Measurements from ENCODE around the gene SETD1B.

Gene SETD1B

DNA sequence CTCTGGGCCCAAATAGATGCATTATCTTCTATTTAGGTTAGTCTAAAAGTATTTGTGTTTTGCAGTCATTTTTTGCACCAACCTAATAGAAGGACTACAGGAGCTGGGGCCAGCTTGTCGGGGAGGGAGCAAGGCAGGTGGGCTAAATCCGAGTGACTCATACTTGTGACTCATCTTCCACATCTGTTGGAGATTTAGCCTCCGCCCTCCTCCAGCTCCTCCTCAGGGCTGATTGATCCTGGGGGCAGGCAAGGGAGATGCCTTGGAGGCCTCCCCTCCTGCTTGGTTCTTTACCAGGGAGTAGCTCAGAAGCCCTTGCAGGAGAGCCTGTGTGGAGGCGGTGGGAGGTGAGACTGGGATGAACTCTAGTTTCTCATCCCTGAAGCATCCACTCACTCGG lies 38.2 kb upstream of the SETD1B start:
- WGBS (ENCODE audit: extremely low coverage, insufficient coverage, low lambda C conversion rate): no CpG with 5 or more reads among the region's 5 CpGs
- no peak overlapping the region for H3K27ac ChIP-seq (ENCODE audit: low read depth, low read length)
- no peak overlapping the region for H2BK5ac ChIP-seq (ENCODE audit: low read length)
- no peaks in the 10 kb centered on the region for H3K79me2 ChIP-seq (ENCODE audit: control insufficient read depth, insufficient read depth, low read length)
- H3K9ac ChIP-seq (ENCODE audit: low read length): no peak overlapping the region
- no peaks in the 10 kb centered on the region for H3K36me3 ChIP-seq (ENCODE audit: control insufficient read depth, insufficient read depth, low read length)
- no peak overlapping the region for H3K4me3 ChIP-seq (ENCODE audit: low read length)
- no peak overlapping the region for H2AK5ac ChIP-seq (ENCODE audit: low read length)
- peak; percentile 85 for DNase-seq
- H3K18ac ChIP-seq (ENCODE audit: low read length): no peak overlapping the region
- H3K23ac ChIP-seq (ENCODE audit: low read length): no peak overlapping the region
- no peak overlapping the region for H3K56ac ChIP-seq (ENCODE audit: low read length)
- no peaks in the 10 kb centered on the region for H3K79me1 ChIP-seq (ENCODE audit: low read length)
- no peak overlapping the region for H3K4me2 ChIP-seq (ENCODE audit: low read length)
- no peaks in the 10 kb centered on the region for H3K4me1 ChIP-seq (ENCODE audit: control insufficient read depth, low read depth, low read length)
- no peak overlapping the region for H2BK120ac ChIP-seq (ENCODE audit: low read depth, low read length)
- no peaks in the 10 kb centered on the region for H3K27me3 ChIP-seq (ENCODE audit: insufficient read depth, low read length, poor library complexity)
- no peak overlapping the region for H4K5ac ChIP-seq (ENCODE audit: low read length)
- H2BK15ac ChIP-seq (replicated peaks; ENCODE audit: low read depth): no peak overlapping the region
- H4K8ac ChIP-seq (ENCODE audit: low read depth, low read length): no peak overlapping the region
- H3K4ac ChIP-seq (ENCODE audit: low read depth, low read length): no peak overlapping the region

DNA sequence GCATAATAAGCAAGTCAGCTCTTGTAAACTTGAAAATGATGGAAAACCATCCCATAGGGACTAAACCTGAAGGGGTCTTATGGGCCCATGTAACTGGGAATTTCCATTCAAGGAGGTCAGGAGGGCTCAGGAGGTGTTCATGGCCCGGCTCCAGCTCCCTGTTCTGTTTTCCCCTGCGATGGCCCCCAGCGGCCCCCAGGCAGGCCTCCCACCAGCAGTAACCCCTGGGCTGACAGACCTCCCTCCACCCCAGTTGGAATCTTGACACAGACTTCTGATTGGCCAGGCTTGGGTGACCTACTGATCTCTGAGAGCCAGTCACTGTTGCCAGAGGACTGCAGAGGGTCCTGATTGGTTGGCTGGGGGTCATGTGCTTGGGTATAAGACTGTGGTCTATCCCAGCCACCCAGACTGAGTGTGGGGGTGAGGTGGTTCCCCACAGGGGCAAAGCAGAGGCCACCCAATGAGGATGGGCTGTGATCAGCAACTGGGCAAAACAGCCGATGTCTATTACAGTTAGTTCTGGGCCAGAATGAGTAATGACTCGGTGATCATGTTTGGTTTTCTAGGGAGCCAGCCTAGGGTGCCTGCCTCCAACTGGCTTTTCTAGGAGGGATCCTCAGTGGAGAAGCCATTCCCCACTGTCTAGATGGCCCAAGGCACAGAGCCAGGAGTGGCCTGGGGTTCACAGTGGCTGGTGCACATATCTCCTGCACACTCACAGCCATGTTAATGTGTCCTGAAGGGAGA lies 37.3 kb upstream of the SETD1B start:
- H3K27ac ChIP-seq (ENCODE audit: low read depth, low read length): no peak overlapping the region
- no peak overlapping the region for H2BK5ac ChIP-seq (ENCODE audit: low read length)
- H3K27me3 ChIP-seq (ENCODE audit: insufficient read depth, low read length, poor library complexity): no peaks in the 10 kb centered on the region
- H2AK5ac ChIP-seq (ENCODE audit: low read length): no peak overlapping the region
- WGBS (ENCODE audit: extremely low coverage, insufficient coverage, low lambda C conversion rate): no CpG with 5 or more reads among the region's 5 CpGs
- H3K56ac ChIP-seq (ENCODE audit: low read length): no peak overlapping the region
- H3K4ac ChIP-seq (ENCODE audit: low read depth, low read length): no peak overlapping the region
- no peaks in the 10 kb centered on the region for H3K79me2 ChIP-seq (ENCODE audit: control insufficient read depth, insufficient read depth, low read length)
- no peaks in the 10 kb centered on the region for H3K79me1 ChIP-seq (ENCODE audit: low read length)
- H3K4me3 ChIP-seq (ENCODE audit: low read length): no peak overlapping the region
- no peak for DNase-seq
- no peak overlapping the region for H4K5ac ChIP-seq (ENCODE audit: low read length)
- no peak overlapping the region for H3K18ac ChIP-seq (ENCODE audit: low read length)
- no peak overlapping the region for H3K23ac ChIP-seq (ENCODE audit: low read length)
- H2BK120ac ChIP-seq (ENCODE audit: low read depth, low read length): no peak overlapping the region
- H3K4me1 ChIP-seq (ENCODE audit: control insufficient read depth, low read depth, low read length): no peaks in the 10 kb centered on the region
- no peak overlapping the region for H3K4me2 ChIP-seq (ENCODE audit: low read length)
- H2BK15ac ChIP-seq (replicated peaks; ENCODE audit: low read depth): no peak overlapping the region
- no peak overlapping the region for H3K9ac ChIP-seq (ENCODE audit: low read length)
- no peak overlapping the region for H4K8ac ChIP-seq (ENCODE audit: low read depth, low read length)
- H3K36me3 ChIP-seq (ENCODE audit: control insufficient read depth, insufficient read depth, low read length): no peaks in the 10 kb centered on the region

DNA sequence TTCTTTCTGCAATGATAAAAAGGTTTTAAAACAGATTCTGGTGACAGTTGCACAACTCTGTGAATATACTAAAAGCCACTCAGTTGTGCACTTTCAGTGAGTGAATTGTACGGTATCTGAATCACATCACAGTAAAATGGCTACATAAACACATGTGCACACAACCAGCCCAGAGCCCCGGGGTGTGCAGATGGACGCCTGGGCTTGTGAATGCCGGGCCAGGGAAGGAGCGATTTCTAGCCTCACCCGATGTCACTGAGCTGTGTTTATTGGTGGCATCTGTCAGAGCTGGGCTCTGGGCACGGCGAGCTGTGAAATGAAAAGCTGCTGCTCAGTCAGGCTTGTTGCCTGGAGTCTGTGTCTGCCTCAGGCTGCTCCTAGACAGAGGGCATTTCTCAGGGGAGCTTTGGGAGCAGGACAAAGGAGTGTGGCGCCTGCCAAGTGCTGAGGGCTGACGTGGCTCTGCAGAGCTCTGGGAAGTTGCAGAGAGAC lies 36.2 kb upstream of the SETD1B start:
- Histone ChIP-seq H3K79me2 (ENCODE audit: control insufficient read depth, insufficient read depth, low read length) (no peaks in the 10 kb centered on the region), H3K4me3 (ENCODE audit: low read length) (no peak overlapping the region), H3K27me3 (ENCODE audit: insufficient read depth, low read length, poor library complexity) (no peaks in the 10 kb centered on the region), H3K36me3 (ENCODE audit: control insufficient read depth, insufficient read depth, low read length) (no peaks in the 10 kb centered on the region), H3K79me1 (ENCODE audit: low read length) (no peaks in the 10 kb centered on the region), H2BK5ac (ENCODE audit: low read length) (no peak overlapping the region), H3K9ac (ENCODE audit: low read length) (no peak overlapping the region), H3K4me2 (ENCODE audit: low read length) (no peak overlapping the region), H2BK120ac (ENCODE audit: low read depth, low read length) (no peak overlapping the region), H3K4ac (ENCODE audit: low read depth, low read length) (no peak overlapping the region), H3K27ac (ENCODE audit: low read depth, low read length) (no peak overlapping the region), H3K18ac (ENCODE audit: low read length) (no peak overlapping the region), H3K23ac (ENCODE audit: low read length) (no peak overlapping the region), H2BK15ac (replicated peaks; ENCODE audit: low read depth) (no peak overlapping the region), H4K5ac (ENCODE audit: low read length) (no peak overlapping the region), H3K56ac (ENCODE audit: low read length) (no peak overlapping the region), H4K8ac (ENCODE audit: low read depth, low read length) (no peak overlapping the region), H2AK5ac (ENCODE audit: low read length) (no peak overlapping the region), H3K4me1 (ENCODE audit: control insufficient read depth, low read depth, low read length) (no peaks in the 10 kb centered on the region)
- WGBS (ENCODE audit: extremely low coverage, insufficient coverage, low lambda C conversion rate): no CpG with 5 or more reads among the region's 10 CpGs
- DNase-seq: no peak

DNA sequence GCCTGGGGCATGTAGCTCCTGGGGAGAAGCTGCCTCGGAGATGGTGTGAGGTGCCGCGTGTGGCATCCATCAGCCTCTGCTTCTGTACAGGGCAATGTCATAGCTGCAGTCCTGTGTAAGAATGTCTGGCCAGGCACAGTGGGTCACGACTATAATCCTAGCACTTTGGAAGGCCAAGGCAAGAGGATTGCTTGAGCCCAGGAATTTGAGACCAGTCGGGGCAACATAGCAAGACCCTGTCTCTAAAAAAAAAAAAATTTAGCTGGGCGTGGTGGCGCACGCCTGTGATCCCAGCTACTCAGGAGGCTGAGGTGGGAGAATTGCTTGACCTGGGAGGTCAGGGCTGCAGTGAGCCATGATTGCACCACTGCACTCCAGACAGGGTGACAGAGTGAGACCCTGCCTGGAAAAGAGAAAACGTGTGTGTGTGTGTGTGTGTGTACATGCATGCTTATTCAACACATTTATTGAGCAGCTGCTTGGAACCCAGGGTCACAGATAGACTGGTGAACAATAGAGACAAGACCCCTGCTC lies 34.4 kb upstream of the SETD1B start:
- Histone ChIP-seq H2BK15ac (replicated peaks; ENCODE audit: low read depth) (no peak overlapping the region), H3K9ac (ENCODE audit: low read length) (no peak overlapping the region), H3K36me3 (ENCODE audit: control insufficient read depth, insufficient read depth, low read length) (no peaks in the 10 kb centered on the region), H3K4me1 (ENCODE audit: control insufficient read depth, low read depth, low read length) (no peaks in the 10 kb centered on the region), H3K18ac (ENCODE audit: low read length) (no peak overlapping the region), H3K79me2 (ENCODE audit: control insufficient read depth, insufficient read depth, low read length) (no peaks in the 10 kb centered on the region), H2BK120ac (ENCODE audit: low read depth, low read length) (no peak overlapping the region), H3K4me3 (ENCODE audit: low read length) (no peak overlapping the region), H3K79me1 (ENCODE audit: low read length) (no peaks in the 10 kb centered on the region), H4K8ac (ENCODE audit: low read depth, low read length) (no peak overlapping the region), H2AK5ac (ENCODE audit: low read length) (no peak overlapping the region), H3K56ac (ENCODE audit: low read length) (no peak overlapping the region), H3K4me2 (ENCODE audit: low read length) (no peak overlapping the region), H3K4ac (ENCODE audit: low read depth, low read length) (no peak overlapping the region), H3K27ac (ENCODE audit: low read depth, low read length) (no peak overlapping the region), H2BK5ac (ENCODE audit: low read length) (no peak overlapping the region), H4K5ac (ENCODE audit: low read length) (no peak overlapping the region), H3K23ac (ENCODE audit: low read length) (no peak overlapping the region), H3K27me3 (ENCODE audit: insufficient read depth, low read length, poor library complexity) (no peaks in the 10 kb centered on the region)
- WGBS (ENCODE audit: extremely low coverage, insufficient coverage, low lambda C conversion rate): no CpG with 5 or more reads among the region's 9 CpGs
- DNase-seq: no peak

DNA sequence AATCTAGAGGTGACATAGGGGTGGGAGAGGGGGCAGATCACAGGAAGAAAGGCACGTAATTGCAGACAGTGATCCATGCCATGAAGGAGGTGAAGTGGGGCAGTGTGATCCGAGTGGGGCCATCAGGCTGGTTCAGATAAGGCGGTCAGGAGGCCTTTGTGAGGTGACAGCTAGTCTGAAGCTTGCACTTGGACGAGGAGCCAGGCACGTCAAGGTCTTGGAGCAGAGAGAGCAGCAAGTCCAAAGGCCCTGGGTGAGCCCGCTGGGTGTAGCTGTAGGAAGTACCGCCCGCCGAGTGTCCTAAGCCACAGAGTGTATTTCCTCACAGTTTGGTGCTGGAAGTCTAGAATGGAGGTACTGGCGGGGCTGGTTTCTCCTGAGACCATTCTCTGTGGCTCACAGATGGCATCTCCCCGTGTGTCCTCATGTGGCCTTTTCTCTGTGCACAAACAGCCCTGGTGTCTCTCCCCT lies 33.9 kb upstream of the SETD1B start:
- Histone ChIP-seq H2AK5ac (ENCODE audit: low read length) (no peak overlapping the region), H3K18ac (ENCODE audit: low read length) (no peak overlapping the region), H3K4me3 (ENCODE audit: low read length) (no peak overlapping the region), H3K79me2 (ENCODE audit: control insufficient read depth, insufficient read depth, low read length) (no peaks in the 10 kb centered on the region), H4K5ac (ENCODE audit: low read length) (no peak overlapping the region), H3K27me3 (ENCODE audit: insufficient read depth, low read length, poor library complexity) (no peaks in the 10 kb centered on the region), H3K4me2 (ENCODE audit: low read length) (no peak overlapping the region), H2BK15ac (replicated peaks; ENCODE audit: low read depth) (no peak overlapping the region), H4K8ac (ENCODE audit: low read depth, low read length) (no peak overlapping the region), H3K4me1 (ENCODE audit: control insufficient read depth, low read depth, low read length) (no peaks in the 10 kb centered on the region), H3K36me3 (ENCODE audit: control insufficient read depth, insufficient read depth, low read length) (no peaks in the 10 kb centered on the region), H3K79me1 (ENCODE audit: low read length) (no peaks in the 10 kb centered on the region), H3K9ac (ENCODE audit: low read length) (no peak overlapping the region), H2BK5ac (ENCODE audit: low read length) (no peak overlapping the region), H3K56ac (ENCODE audit: low read length) (no peak overlapping the region), H3K23ac (ENCODE audit: low read length) (no peak overlapping the region), H3K4ac (ENCODE audit: low read depth, low read length) (no peak overlapping the region), H3K27ac (ENCODE audit: low read depth, low read length) (no peak overlapping the region), H2BK120ac (ENCODE audit: low read depth, low read length) (no peak overlapping the region)
- DNase-seq: no peak
- no CpG with 5 or more reads among the region's 11 CpGs for WGBS (ENCODE audit: extremely low coverage, insufficient coverage, low lambda C conversion rate)

Data from mesendoderm (in vitro differentiated cells).